ENCODE measurements around the gene CDC16.

CDC16 gene

GRCh38 chr13:114227528-114227927 lies 7.2 kb upstream of the CDC16 start:
- Histone ChIP-seq H3K27ac (no peak overlapping the region), H3K4me1 (ENCODE audit: low read depth, poor library complexity, severe bottlenecking) (peaks cover 30% of the 10 kb centered on the region), H3K4me2 (peak overlapping the region; percentile 76; the same call in 1 of the 2 replicates), H2AFZ (ENCODE audit: low read depth) (no peak overlapping the region), H3K36me3 (ENCODE audit: insufficient read depth) (no peaks in the 10 kb centered on the region), H3K9ac (no peak overlapping the region), H3K4me3 (IDR thresholded peaks at IDR 0.05; ENCODE audit: insufficient read depth, low read depth, low read length) (no peak overlapping the region), H3K27me3 (ENCODE audit: insufficient read depth, low read depth) (no peaks in the 10 kb centered on the region), H4K20me1 (ENCODE audit: insufficient read depth) (no peaks in the 10 kb centered on the region), H3K79me2 (ENCODE audit: insufficient read depth, low read depth) (no peaks in the 10 kb centered on the region)
- no peak for TF ChIP-seq CTCF (conservative IDR thresholded peaks at IDR 0.05; ENCODE audit: low read depth, low read length)

- no peak overlapping the region for H3K4me2 ChIP-seq
- H2AFZ ChIP-seq (ENCODE audit: low read depth), result no peak overlapping the region
- H3K36me3 ChIP-seq (ENCODE audit: insufficient read depth), result no peaks in the 10 kb centered on the region
- H4K20me1 ChIP-seq (ENCODE audit: insufficient read depth), result no peaks in the 10 kb centered on the region
- no peak overlapping the region for H3K9ac ChIP-seq
- no peaks in the 10 kb centered on the region for H3K27me3 ChIP-seq (ENCODE audit: insufficient read depth, low read depth)
- no peak for TF ChIP-seq CTCF (conservative IDR thresholded peaks at IDR 0.05; ENCODE audit: low read depth, low read length)
- H3K79me2 ChIP-seq (ENCODE audit: insufficient read depth, low read depth), result no peaks in the 10 kb centered on the region
- H3K27ac ChIP-seq, result no peak overlapping the region
- H3K4me1 ChIP-seq (ENCODE audit: low read depth, poor library complexity, severe bottlenecking), result peaks cover 25% of the 10 kb centered on the region
- no peak overlapping the region for H3K4me3 ChIP-seq (IDR thresholded peaks at IDR 0.05; ENCODE audit: insufficient read depth, low read depth, low read length)
Observed at GRCh38 chr13:114228176-114228575, 6.5 kb upstream of the CDC16 start.

DNA sequence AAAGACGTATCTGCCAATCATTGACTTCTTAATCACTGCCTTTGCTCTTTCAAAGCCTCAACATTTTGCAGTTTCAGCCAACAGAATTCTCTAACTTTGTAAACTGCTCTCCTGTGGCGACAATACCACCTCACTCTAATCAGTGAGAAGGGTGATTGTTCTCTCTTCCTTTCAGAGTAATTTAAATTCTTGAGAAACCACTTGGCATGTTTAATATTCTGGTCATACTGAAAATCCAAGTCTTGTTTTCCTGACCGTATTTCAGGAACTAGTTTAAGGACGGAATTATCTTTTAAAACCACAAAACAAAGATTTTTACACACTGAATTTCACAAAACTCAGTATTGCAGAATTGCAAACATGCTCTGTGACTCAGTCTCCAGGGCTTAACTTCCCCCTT lies 5.2 kb upstream of the CDC16 start:
- Histone ChIP-seq H3K36me3 (ENCODE audit: insufficient read depth) (no peaks in the 10 kb centered on the region), H3K4me2 (no peak overlapping the region), H3K4me3 (IDR thresholded peaks at IDR 0.05; ENCODE audit: insufficient read depth, low read depth, low read length) (no peak overlapping the region), H2AFZ (ENCODE audit: low read depth) (no peak overlapping the region), H3K4me1 (ENCODE audit: low read depth, poor library complexity, severe bottlenecking) (peaks cover 32% of the 10 kb centered on the region), H3K9ac (no peak overlapping the region), H4K20me1 (ENCODE audit: insufficient read depth) (no peaks in the 10 kb centered on the region), H3K79me2 (ENCODE audit: insufficient read depth, low read depth) (no peaks in the 10 kb centered on the region), H3K27me3 (ENCODE audit: insufficient read depth, low read depth) (no peaks in the 10 kb centered on the region), H3K27ac (no peak overlapping the region)
- no peak for TF ChIP-seq CTCF (conservative IDR thresholded peaks at IDR 0.05; ENCODE audit: low read depth, low read length)

DNA sequence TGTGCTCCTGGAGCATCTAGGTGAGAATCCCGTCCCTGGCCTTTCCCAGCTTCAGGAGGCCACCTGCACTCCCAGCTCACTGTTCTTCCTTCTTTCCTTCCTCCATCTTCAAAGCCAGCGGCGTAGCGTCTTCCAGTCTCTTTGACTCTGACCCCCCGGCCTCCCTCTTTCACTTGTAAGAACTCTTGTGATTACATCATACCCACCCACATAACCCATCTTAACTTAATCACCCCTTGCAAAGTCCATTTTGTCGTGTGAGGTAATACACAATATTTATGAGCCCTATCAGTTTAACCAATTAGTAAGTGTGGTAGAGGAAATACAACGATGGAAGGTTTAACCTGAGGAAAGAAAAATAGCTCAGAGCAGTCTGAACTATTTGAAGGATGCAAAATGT lies 4.6 kb upstream of the CDC16 start:
- no peaks in the 10 kb centered on the region for H3K27me3 ChIP-seq (ENCODE audit: insufficient read depth, low read depth)
- no peak for TF ChIP-seq CTCF (conservative IDR thresholded peaks at IDR 0.05; ENCODE audit: low read depth, low read length)
- no peaks in the 10 kb centered on the region for H4K20me1 ChIP-seq (ENCODE audit: insufficient read depth)
- no peaks in the 10 kb centered on the region for H3K36me3 ChIP-seq (ENCODE audit: insufficient read depth)
- no peak overlapping the region for H3K4me3 ChIP-seq (IDR thresholded peaks at IDR 0.05; ENCODE audit: insufficient read depth, low read depth, low read length)
- H3K79me2 ChIP-seq (ENCODE audit: insufficient read depth, low read depth), result 0 out of 2 replicates have a peak, but pooled peaks cover under 1% of the 10 kb centered on the region
- no peak overlapping the region for H2AFZ ChIP-seq (ENCODE audit: low read depth)
- no peak overlapping the region for H3K9ac ChIP-seq
- no peak overlapping the region for H3K27ac ChIP-seq
- peaks cover 33% of the 10 kb centered on the region for H3K4me1 ChIP-seq (ENCODE audit: low read depth, poor library complexity, severe bottlenecking)
- no peak overlapping the region for H3K4me2 ChIP-seq
